Measurements from ENCODE around the gene TNFAIP8. TPM values are rescaled to one million over a fixed set of nuclear protein-coding genes. Genes with fewer than 3 reads are reported as not detected.
"Not testable (repeated sequence)": the region's sequence is repeated elsewhere in the genome, so short reads cannot be mapped to it uniquely, and the experiment has no call there.

The TNFAIP8 gene
- total RNA-seq, 1 experiment from 2014 or later = 25.6 TPM

GRCh38 chr5:119393746-119394145 is 37.9 kb downstream of the TNFAIP8 start:
- peak; percentile 55 for DNase-seq (ENCODE audit: low read depth)

DNA sequence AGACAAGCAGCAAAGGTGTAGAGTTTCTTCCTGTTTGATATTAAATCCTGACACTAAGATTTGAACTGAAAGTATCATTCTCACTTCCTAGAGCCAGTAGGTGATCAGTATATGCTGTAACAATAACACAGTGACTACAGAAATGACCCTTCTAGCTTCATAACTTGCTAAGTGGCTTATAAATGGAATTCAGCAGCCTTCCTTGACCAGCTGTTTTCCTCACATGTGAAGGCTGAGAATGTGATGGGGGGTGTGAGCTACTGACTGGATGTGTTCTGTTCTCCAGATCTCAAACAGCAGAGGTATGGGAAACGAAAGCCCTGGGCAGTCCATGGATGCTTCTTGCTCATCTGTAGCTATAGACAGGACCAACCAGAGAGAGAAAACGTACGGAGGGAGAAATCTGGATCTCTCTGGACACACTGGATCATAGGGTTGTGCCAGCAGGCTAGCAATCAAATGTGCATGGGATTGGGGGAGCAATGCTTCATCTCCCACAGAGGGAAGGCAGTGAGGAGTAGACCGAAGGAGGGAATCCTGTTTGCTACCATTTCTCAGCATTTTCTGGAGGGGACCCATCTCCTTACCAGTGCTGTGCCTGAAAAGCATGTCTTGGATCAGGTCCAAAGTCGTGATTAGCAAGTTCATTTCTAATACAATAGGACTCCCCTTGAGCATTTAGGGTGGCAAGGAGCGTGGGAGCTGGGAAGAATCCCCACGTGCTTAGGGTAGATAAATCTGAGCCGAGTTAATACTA is 39.4 kb downstream of the TNFAIP8 start:
- DNase-seq (ENCODE audit: low read depth) = peak; percentile 19

DNA sequence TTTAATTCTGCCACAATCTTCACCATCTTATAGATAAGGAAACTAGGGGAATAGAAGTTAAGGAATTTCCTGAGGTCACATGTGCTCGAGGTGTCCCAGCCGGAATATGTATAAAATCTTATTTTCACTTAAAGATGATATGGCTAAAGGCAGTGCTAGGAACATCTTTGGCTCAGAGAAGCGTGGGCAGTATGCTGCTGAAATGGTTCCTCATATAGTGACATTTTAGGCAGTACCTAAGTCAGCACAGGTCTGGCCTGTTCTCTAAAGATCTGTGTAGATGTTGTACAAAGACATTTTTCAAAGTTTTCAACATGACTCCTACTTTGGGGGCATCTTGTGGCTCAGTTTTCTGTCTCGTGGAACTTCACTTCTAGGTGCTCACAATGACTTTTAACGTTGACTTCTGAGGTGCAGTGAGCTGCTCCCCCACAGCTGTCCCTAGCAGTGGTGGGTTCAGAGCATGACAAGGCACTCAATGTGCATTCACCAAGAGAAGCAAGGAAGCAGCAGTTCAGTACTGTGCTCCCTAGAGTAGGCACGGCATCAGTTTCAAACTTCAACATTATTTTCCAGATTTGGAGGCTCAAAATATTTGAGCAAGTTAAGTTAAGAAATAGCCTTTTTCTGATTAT is 40.3 kb downstream of the TNFAIP8 start:
- no peak for DNase-seq (ENCODE audit: low read depth)

DNA sequence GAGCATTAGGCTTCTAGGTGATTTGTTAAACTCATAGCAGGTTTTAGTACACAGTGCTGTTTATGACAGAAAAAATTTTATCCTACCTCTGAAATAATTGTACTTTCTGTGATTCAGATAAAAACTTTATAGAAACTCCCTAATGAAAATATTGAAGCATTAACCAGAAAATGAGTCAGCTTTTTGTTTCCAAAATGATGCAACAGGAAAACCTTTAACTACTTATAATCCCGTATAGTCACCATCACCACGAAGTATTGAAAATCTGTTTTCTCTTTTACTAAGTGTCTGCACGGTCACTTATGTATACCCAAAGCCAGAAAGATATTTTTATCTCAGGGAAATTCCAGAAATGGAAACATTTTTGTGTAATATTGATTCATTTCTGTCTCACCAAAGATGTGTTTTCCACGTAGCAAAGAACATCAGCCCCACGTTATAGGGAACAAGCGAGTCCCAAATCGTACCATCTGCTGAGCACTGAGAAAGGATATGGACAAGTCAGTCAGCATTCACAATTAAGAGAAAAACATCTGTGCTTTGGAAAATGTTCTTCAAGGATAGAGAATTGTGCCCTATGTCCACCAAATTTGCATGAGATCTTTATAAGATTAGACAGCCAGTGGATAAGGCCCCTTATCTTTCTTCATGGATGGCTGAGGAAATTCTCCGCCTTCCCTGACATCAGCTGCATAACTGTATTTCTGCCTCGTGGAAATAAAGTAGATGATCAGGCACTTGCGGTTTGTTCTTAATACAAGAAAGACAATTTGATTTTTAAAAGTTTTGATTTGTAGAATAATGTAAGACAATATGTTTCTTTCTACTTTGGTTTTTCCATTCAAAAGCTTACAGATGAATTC is 41.9 kb downstream of the TNFAIP8 start:
- DNase-seq (ENCODE audit: low read depth) = peak; percentile 74

DNA sequence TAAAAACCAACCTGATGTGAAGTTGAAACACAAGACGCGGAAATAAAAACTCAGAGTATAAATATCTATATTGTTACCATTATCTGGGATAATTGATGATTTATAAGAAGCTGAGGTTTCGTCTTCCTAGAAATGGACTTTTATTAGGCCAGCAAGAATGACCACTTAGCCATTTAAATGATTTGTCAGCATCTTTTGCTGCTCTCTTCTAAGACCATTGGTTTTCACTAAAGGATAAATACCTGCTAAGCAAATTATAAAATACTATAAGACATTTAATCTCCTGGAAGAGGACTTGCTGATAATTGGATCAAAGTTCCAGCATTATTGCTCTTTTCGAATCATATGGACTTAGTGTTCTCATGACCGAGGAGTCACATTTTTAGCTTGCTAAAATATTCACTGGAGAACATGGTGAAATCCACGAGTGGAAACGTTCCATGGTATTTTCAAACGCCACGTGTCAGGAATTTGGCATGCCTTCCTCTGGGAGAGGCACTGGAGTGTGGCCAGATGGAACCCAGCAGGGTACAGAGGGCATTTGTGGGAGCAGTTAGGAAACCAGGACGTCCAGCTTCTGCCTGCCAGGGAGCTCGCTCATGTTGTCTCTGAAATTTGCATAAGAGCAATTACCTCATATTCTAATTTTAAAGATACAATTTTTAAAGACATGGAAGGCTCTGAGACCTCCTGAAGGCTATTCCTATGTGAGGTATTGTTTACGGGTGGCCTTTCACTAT is 43.1 kb downstream of the TNFAIP8 start:
- peak; percentile 69 for DNase-seq (ENCODE audit: low read depth)

- DNase-seq (ENCODE audit: low read depth) = peak; percentile 40
Observed at GRCh38 chr5:119400245-119400644, 44.4 kb downstream of the TNFAIP8 start.

GRCh38 chr5:119402081-119402480 is 46.3 kb downstream of the TNFAIP8 start:
- no peak for DNase-seq (ENCODE audit: low read depth)

DNA sequence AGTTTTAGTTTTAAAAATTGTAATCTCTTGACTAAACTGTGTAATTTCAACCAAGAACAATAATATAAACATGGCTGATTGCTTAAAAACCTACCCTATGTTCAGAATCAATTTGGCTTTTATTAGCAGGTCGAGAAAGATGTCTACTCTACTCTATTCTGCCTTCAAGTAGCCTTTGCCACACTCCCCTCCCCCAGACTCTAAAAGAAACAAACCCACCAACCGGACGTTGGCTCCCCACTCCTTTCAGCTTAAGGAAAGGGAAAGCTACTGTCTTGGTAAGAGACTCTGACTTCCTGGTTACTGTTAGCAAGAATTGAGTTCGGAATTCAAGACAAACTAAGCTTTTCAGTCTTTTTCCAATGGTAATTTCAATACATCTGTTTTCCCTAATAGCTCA is 46.7 kb downstream of the TNFAIP8 start:
- no peak for DNase-seq (ENCODE audit: low read depth)

DNA sequence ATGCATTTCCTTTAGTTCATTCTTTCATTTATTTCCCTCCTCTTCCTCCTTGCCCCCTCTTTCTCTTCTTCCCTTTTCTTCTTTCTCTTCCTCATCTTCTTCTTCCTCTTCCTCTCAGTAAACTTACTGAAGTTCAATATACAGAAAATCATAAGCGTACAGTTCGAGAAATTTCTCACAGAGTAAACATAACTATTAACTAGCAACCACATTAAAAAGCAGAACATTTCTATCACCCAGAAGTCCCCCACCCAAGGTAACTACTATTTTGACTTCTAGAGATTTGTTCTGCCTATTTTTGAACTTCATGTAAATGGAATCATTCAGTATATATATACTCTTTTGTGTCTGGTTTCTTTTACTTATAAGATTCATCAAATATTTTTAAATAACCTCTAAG is 48.2 kb downstream of the TNFAIP8 start:
- DNase-seq (ENCODE audit: low read depth) = no peak

GRCh38 chr5:119405419-119405818 is 49.6 kb downstream of the TNFAIP8 start:
- no peak for DNase-seq (ENCODE audit: low read depth)

DNA sequence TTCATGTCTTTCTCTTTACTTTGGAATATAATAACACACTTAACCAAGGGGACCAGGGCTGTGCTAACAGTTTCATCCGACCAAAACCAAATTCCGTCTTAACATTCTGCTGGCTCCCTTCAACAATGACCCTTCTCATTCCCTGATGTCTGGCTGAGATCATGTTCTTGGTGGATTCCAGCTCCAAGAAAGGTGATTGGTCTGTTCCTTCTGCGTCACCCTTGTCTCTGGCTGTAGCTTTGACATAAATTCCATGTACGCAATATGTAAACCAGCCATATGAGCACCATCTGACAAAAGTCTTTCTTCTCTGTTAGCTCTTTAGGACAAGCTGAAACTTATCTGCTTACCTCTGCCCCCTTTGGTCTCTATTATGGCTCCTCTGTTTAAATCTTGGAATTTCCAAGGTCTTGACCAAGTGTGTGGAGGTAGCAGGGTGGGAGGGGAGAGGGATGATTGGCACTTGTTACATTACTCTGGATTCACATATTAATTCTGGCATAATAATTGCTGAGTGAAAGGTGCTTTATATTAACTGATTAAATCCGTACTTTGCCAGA is 50.8 kb downstream of the TNFAIP8 start:
- no peak for DNase-seq (ENCODE audit: low read depth)

GRCh38 chr5:119409235-119409815 is 53.5 kb downstream of the TNFAIP8 start:
- no peak for DNase-seq (ENCODE audit: low read depth)

DNA sequence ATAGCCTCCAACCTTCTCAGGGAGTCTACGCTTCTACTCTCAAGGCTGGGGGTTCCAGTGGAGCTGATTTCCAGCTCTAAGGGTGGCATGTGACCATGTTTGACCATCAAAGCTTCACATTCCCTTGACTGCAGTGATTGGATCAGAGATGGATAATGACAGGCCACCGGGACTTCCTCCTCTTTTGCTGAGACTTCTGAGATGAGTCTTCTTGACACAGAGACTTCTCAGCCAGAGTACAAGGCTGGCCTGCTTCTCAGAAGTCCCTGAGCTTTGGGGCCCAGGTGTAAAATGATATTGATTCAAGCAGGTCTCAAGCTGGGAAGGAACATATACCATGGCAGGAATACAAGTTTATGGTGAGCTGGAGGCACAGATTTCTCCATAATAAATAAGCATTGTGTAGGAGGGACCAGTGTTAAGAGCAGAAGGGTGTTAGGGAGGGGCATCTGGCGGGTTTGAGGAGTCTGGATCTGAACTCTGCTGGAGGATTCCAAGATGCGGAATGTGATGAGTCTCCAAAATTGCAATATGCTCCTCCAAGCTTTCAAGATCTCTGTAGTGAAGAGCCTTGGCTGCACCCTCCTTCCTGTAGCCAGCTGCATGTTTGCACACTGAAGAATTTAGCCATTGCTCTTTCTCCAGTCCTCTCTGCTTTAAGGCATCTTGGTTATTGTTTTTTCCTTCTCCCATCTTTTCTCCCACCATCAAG is 54.8 kb downstream of the TNFAIP8 start:
- DNase-seq (ENCODE audit: low read depth) = no peak

GRCh38 chr5:119411361-119412278 is 55.8 kb downstream of the TNFAIP8 start:
- peak; percentile 78 for DNase-seq (ENCODE audit: low read depth)

- DNase-seq (ENCODE audit: low read depth) = no peak
Observed at GRCh38 chr5:119412279-119413227, 56.7 kb downstream of the TNFAIP8 start.

GRCh38 chr5:119414124-119414734 is 58.4 kb downstream of the TNFAIP8 start:
- not testable (repeated sequence) for DNase-seq (ENCODE audit: low read depth)

DNA sequence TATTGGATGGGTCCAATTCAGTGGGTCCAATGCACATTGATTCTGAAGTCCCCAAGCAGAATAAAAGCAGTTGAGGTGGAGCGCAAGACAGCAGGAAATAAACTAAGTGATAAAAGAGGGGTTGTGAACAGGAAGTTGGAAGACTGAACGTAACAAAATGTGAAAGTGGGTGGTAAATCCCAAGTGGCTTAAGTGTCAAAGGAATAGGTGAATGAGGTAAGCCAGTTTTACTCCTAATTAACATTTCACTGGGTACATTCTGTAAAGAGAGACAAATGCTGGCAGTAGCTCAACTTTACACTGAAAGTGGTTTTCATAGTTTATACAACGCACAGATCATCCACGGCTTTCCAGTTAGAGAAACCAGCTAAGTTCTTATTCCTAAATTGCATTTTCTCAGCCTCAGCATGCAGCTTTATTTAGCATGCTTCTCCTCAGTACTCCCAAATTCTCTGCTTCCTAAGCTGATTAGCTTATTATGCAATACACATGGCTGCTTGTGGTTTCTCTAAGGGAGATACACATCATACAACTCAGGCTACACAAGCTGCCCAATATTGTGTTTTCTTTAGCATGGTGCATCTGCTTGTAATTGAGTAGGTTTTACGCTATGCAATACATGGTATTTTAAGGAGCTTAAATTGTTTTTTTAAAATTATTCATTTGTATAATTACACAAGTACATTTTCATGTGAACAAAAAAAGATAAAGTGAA is 62.2 kb downstream of the TNFAIP8 start:
- DNase-seq (ENCODE audit: low read depth) = peak; percentile 44

All from LHCN-M2 (cell line).